Measurements from ENCODE around the gene MEA1. TPM values are rescaled to one million over a fixed set of nuclear protein-coding genes. Genes with fewer than 3 reads are reported as not detected.
"Not testable (repeated sequence)": the region's sequence is repeated elsewhere in the genome, so short reads cannot be mapped to it uniquely, and the experiment has no call there.

Gene MEA1
- total RNA-seq, 1 donor from 2014 or later, result 73.1 TPM

DNA sequence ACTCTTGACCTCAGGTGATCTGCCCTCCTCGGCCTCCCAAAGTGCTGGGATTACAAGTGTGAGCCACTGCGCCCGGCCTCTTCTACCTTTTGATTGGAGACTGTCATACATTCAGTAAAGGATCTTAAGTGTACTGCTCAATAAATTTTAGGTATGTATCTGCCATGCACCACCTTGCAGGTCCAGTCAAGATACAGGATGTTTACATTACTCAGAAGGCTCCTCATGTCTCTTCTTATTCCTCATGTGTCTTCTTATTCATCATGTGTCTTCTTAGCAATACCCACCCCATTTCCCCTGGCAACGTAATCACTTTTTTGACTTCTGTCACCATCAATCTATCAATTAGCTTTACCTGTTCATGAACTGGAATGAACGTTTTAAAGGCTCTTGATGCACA is 7.9 kb downstream of the MEA1 start:
- no peak for DNase-seq (ENCODE audit: low spot score)
- Histone ChIP-seq H3K9ac (no peak overlapping the region), H3K9me3 (ENCODE audit: low read depth) (no peaks in the 10 kb centered on the region), H3F3A (ENCODE audit: low read depth) (peaks cover 9% of the 10 kb centered on the region), H3K36me3 (no peaks in the 10 kb centered on the region), H3K27ac (no peak overlapping the region), H3K4me3 (no peak overlapping the region), H3K4me2 (no peak overlapping the region), H3K79me2 (ENCODE audit: low read depth) (no peaks in the 10 kb centered on the region), H3K4me1 (no peaks in the 10 kb centered on the region), H2AFZ (replicated peaks) (no peak overlapping the region), H3K27me3 (no peaks in the 10 kb centered on the region), H4K20me1 (ENCODE audit: low read depth) (peaks cover 7% of the 10 kb centered on the region)
- Mint-ChIP-seq H3K4me3 (no peak overlapping the region), H3K27ac (no peak overlapping the region), H3K36me3 (peaks cover 18% of the 10 kb centered on the region), H3K4me1 (no peaks in the 10 kb centered on the region), H3K9me3 (no peaks in the 10 kb centered on the region), H3K27me3 (ENCODE audit: insufficient read depth, low read depth) (peaks cover 2% of the 10 kb centered on the region)
- TF ChIP-seq EZH2 (IDR thresholded peaks at IDR 0.05) (no peak), EZH2phosphoT487 (IDR thresholded peaks at IDR 0.05) (no peak)
- TF ChIP-seq, protein P1, sequence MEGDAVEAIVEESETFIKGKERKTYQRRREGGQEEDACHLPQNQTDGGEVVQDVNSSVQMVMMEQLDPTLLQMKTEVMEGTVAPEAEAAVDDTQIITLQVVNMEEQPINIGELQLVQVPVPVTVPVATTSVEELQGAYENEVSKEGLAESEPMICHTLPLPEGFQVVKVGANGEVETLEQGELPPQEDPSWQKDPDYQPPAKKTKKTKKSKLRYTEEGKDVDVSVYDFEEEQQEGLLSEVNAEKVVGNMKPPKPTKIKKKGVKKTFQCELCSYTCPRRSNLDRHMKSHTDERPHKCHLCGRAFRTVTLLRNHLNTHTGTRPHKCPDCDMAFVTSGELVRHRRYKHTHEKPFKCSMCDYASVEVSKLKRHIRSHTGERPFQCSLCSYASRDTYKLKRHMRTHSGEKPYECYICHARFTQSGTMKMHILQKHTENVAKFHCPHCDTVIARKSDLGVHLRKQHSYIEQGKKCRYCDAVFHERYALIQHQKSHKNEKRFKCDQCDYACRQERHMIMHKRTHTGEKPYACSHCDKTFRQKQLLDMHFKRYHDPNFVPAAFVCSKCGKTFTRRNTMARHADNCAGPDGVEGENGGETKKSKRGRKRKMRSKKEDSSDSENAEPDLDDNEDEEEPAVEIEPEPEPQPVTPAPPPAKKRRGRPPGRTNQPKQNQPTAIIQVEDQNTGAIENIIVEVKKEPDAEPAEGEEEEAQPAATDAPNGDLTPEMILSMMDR (IDR thresholded peaks at IDR 0.05), result no peak

DNA sequence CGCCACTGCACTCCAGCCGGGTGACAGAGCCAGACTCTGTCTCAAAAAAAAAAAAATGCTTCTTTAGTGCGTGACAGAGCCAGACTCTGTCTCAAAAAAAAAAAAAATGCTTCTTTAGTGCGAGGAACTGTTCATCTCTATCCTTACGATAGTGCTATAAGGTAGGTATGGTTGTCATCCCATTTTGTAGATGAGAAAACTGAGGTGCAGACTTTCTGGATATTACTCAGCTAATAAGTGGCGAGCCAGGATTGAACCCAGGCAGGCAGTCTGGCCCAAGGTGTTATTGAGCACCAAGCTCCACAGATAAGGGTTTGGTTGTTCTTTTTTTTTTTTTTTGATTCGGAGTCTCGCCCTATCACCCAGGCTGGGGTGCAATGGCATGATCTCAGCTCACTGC is 11.9 kb downstream of the MEA1 start:
- no peak for DNase-seq (ENCODE audit: low spot score)
- H3K36me3 Mint-ChIP-seq, result peaks cover 11% of the 10 kb centered on the region
- no peaks in the 10 kb centered on the region for H3K4me1 ChIP-seq
- no peak overlapping the region for H3K27ac ChIP-seq
- H3F3A ChIP-seq (ENCODE audit: low read depth), result peaks cover 12% of the 10 kb centered on the region
- TF ChIP-seq EZH2 (IDR thresholded peaks at IDR 0.05) (no peak), EZH2phosphoT487 (IDR thresholded peaks at IDR 0.05) (no peak)
- TF ChIP-seq, protein P1 (IDR thresholded peaks at IDR 0.05), result no peak
- no peaks in the 10 kb centered on the region for H3K36me3 ChIP-seq
- H3K9me3 ChIP-seq (ENCODE audit: low read depth), result no peaks in the 10 kb centered on the region
- no peaks in the 10 kb centered on the region for H3K9me3 Mint-ChIP-seq
- H3K9ac ChIP-seq, result no peak overlapping the region
- no peak overlapping the region for H3K27ac Mint-ChIP-seq
- peaks cover 3% of the 10 kb centered on the region for H3K4me1 Mint-ChIP-seq
- no peaks in the 10 kb centered on the region for H3K79me2 ChIP-seq (ENCODE audit: low read depth)
- H3K27me3 Mint-ChIP-seq (ENCODE audit: insufficient read depth, low read depth), result no peaks in the 10 kb centered on the region
- no peak overlapping the region for H2AFZ ChIP-seq (replicated peaks)
- no peaks in the 10 kb centered on the region for H3K27me3 ChIP-seq
- H3K4me2 ChIP-seq, result no peak overlapping the region
- H4K20me1 ChIP-seq (ENCODE audit: low read depth), result peaks cover 18% of the 10 kb centered on the region
- no peak overlapping the region for H3K4me3 ChIP-seq
- no peak overlapping the region for H3K4me3 Mint-ChIP-seq

DNA sequence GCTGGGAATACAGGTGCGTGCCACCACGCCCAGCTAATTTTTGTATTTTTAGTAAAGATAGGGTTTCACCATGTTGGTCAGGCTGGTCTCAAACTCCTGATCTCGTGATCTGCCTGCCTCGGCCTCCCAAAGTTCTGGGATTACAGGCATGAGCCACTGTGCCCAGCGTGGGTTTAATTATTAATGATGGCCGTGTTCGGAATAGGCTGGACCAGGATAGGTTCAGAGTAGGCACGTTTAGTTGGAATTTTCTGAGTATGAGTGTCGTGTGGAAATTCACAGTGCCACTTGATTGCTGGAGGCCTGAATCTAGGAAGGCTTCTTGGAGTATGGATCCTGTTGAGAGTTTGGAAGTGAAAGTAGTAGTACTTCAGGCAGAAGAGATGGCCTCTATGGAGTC is 15.5 kb downstream of the MEA1 start:
- H2AFZ ChIP-seq (replicated peaks); H3K79me2 ChIP-seq (ENCODE audit: low read depth); DNase-seq (ENCODE audit: low spot score); H3K27ac ChIP-seq; H3K4me1 ChIP-seq; H3K4me3 ChIP-seq; H3K27me3 Mint-ChIP-seq (ENCODE audit: insufficient read depth, low read depth); H3K9me3 Mint-ChIP-seq; H3K27me3 ChIP-seq; H3K36me3 ChIP-seq; H3K9ac ChIP-seq; H3K4me1 Mint-ChIP-seq; H3K9me3 ChIP-seq (ENCODE audit: low read depth); H3K4me2 ChIP-seq; H3K4me3 Mint-ChIP-seq: not testable (repeated sequence)
- H4K20me1 ChIP-seq (ENCODE audit: low read depth), result peaks cover 14% of the 10 kb centered on the region
- H3K36me3 Mint-ChIP-seq, result peaks cover 14% of the 10 kb centered on the region
- peak overlapping the region; percentile 51 for H3K27ac Mint-ChIP-seq
- peaks cover 11% of the 10 kb centered on the region for H3F3A ChIP-seq (ENCODE audit: low read depth)

DNA sequence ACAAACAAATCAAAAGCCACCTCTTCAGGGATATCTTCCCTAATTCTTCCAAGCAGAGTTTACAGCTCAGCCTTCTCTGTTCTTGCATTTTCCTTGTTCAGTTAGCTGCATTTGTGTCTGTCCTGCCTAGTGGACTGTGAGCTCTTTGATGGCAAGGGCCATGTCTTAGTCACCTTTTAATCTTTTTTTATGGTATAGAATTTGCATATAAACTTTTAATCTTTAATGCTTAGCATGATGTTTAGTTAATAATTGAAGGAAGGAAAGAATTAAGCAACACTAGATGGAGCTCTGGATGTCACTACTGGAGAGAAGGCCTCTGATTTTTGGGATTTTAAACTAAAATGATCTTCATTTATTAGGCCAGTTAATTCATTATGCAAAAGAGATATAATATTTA is 17.2 kb downstream of the MEA1 start:
- no peaks in the 10 kb centered on the region for H3K27me3 Mint-ChIP-seq (ENCODE audit: insufficient read depth, low read depth)
- H4K20me1 ChIP-seq (ENCODE audit: low read depth), result peaks cover 14% of the 10 kb centered on the region
- peaks cover 11% of the 10 kb centered on the region for H3F3A ChIP-seq (ENCODE audit: low read depth)
- DNase-seq (ENCODE audit: low spot score), result no peak
- H3K9me3 Mint-ChIP-seq, result no peaks in the 10 kb centered on the region
- no peak overlapping the region for H3K4me2 ChIP-seq
- no peak for TF ChIP-seq EZH2 (IDR thresholded peaks at IDR 0.05)
- TF ChIP-seq EZH2phosphoT487 (IDR thresholded peaks at IDR 0.05), result no peak
- TF ChIP-seq, protein P1 (IDR thresholded peaks at IDR 0.05), result no peak
- no peak overlapping the region for H2AFZ ChIP-seq (replicated peaks)
- peaks cover 10% of the 10 kb centered on the region for H3K36me3 Mint-ChIP-seq
- no peaks in the 10 kb centered on the region for H3K79me2 ChIP-seq (ENCODE audit: low read depth)
- no peaks in the 10 kb centered on the region for H3K9me3 ChIP-seq (ENCODE audit: low read depth)
- no peak overlapping the region for H3K27ac ChIP-seq
- no peak overlapping the region for H3K4me3 ChIP-seq
- H3K4me1 ChIP-seq, result no peaks in the 10 kb centered on the region
- H3K4me1 Mint-ChIP-seq, result peaks cover 3% of the 10 kb centered on the region
- peak overlapping the region; percentile 47 for H3K27ac Mint-ChIP-seq
- H3K27me3 ChIP-seq, result no peaks in the 10 kb centered on the region
- no peak overlapping the region for H3K9ac ChIP-seq
- no peak overlapping the region for H3K4me3 Mint-ChIP-seq
- no peaks in the 10 kb centered on the region for H3K36me3 ChIP-seq
